NCI-H446 treated with DMSO at 0.1 percent for 48 hours (cell line): ENCODE data around the gene ADAMTSL1.

Experiments
- DNase-seq: peaks from one replicate; lab custom pipeline; 2025; lab: John Stamatoyannopoulos, UW

The ADAMTSL1 gene

DNA sequence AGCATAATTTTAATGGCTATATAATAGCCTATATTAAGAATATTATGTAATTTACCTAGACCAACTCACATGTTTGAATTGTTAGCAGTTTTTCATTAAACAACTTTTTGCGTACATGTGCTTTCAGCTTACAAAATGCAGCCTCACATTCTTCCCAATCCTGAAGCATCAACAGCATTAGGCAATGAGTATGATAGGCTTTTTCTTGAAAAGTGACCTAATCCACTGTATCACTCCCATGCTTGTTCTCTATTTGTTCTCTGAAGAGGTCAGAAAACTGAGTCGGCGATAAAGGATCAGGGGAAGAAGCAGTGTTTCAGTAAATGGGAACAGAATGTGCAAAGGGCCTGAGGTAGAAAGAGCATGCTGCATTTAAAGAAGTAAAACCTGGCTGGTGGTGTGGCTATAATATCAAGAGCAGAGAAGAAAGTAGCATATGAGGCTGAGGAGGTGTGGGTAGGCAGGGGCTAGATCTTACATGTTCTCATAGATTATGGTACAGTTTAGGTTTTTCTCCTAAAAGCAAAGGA lies 346.7 kb downstream of the ADAMTSL1 start:
- DNase-seq: no peak

DNA sequence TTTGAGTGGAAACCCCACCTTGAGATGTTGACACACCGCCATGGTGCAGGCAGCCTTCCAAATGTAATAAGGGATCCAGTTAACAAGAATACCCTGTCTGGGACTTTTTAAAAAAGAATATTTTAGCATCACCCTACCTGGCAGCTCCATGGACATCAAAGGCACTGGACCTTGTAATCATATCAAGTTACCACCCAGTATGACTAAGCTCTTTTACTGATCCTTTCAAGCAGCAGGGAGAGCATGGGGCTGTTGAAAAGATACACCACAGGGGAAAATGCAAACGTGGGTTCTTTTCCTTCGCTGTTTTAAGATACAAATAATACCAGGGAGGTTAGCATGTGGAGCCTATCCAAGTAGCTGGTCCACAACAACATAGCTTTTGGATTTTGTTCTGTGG lies 347.8 kb downstream of the ADAMTSL1 start:
- DNase-seq: no peak

DNA sequence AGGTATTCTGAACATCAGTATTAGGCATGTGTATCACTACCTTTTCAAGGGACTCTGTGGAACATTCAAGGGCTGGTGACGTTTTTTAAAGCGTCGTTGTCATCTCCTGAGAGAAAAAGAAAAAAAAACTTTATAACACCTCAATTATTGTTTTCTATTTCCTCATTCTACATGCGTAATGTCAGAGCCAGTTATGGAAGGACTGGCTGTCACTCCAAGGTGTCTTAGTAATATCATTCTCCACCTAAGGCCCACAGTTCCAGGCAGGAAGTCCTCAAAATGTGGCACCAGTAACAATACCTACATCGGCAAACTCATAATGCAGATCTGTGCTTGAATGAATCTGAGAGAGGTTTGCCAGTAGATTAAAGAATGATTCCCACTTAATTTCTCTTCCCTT lies 348.9 kb downstream of the ADAMTSL1 start:
- no peak for DNase-seq

DNA sequence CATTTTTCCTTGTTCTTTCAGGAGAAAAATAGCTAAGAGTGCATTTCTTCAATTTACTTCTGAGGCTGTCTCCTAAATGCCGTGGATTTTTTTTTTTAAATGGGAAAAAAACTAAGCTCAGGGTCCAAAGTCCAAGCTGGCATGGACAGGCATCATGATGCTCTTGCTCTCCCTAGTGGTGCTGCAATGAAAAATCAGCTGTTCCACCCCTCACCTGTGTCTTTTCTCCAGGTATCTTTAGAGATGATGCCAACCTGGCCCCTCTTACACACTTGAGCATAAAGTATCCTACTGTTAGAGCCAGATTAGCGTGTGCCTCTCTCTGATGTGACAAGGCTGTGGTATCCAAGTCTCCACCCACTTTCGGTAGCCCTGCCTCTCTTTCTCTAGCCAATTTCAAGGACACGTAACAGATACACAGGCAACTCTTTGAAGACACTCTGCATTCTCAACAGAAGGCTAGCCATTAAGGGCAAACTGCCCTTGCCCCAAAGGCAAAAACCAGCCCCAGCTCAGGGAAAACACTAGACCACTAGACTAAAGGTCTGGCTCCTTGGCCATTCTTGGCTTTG lies 350.2 kb downstream of the ADAMTSL1 start:
- no peak for DNase-seq

DNA sequence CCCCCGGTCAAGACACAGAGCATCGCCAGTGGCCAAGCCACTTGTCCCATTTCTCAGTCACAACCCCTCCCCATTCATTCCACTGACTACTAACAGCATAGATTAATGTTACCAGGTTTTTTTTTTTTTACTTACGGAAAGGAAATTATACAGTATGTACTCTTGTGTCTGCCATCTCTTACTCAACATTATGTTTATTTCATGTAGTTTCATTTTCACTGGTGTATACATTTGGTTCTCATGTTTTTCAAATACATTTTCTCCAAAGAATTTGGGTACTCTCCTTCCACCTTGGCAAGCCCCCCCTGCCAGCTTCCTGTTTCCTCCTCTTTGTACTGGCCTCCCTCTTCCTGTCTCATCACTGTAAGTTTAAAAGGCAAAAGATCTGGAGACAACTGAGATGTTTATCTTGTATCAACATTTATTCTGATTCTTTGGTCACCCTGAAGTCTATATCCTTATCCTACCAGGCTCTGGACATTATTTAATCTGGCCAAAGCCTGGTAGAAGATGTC lies 351.8 kb downstream of the ADAMTSL1 start:
- DNase-seq: no peak

DNA sequence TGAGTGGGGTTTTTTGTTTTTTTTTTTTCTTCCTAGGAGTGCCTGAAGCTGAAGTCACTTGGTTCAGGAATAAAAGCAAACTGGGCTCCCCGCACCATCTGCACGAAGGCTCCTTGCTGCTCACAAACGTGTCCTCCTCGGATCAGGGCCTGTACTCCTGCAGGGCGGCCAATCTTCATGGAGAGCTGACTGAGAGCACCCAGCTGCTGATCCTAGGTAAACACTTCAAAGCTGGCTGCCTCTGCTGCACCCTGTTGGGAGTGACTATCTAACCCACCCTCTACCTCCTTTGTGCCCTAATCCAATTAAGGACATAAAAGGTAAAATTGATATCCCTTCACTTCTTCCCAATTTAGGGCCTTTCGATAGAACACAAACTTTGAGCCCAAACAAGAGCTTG lies 352.3 kb downstream of the ADAMTSL1 start:
- no peak for DNase-seq

DNA sequence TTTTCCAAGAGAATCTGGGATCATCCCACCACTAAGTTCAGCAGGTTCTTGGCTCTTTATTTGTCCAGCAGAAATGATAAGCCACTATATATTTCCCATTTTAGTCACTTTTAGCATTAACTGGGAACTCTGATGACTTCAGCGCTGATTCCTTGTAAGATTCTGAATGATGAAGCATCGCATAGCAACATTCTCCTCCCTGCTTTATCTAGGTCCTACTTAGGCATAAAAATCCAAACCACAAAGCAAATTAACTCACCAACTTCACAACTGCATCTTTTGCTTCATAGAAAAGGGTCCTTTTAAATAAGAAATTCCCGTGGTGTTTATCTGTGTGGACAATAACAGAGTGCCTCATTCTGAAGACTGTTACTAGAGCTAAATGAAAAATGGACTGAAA lies 355.1 kb downstream of the ADAMTSL1 start:
- DNase-seq: no peak

DNA sequence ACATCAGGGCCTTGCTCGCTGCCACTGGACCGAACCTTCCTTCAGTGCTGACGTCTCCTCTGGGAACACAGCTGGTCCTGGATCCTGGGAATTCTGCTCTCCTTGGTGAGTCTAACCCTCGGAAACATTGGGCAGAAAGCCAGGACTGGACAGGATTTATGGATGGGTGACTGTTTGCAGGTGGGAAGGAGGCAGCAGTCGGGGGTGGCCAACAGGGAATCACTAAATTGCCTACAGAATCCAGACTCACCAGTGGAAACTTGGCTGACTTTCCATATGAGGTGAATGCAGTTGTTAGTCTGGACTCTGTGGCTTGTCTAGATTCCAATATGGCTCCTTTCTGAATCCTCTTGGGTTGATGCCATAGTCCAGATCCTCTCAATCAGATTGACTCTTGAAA lies 355.9 kb downstream of the ADAMTSL1 start:
- DNase-seq: no peak

DNA sequence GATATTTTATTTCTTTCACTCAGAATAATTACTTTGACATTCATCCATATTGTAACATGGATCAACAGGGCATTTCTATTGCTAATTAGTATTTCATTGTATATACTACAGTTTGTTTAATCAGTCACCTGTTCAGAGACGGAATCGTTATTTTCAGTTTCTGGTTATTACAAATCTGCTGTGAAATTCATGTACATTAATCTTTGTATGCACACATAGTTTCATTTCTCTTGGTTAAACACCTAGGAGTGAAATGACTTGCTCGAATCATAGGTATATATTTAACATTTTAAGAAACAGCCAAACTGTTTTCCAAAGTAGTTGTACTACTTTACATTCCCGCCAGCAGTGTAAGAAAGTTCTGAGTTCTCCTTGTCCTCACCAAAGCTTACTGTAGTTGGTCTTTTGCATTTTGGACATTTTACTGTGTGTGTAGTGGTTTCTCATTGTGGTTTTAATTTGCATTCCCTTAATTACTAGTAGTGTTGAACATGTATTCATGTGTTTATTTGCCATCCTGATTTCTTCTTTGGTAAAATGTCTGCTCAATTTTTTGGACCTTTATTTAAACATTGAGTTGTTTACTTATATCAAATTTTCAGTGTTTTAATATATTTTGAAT lies 360.9 kb downstream of the ADAMTSL1 start:
- DNase-seq: no peak

DNA sequence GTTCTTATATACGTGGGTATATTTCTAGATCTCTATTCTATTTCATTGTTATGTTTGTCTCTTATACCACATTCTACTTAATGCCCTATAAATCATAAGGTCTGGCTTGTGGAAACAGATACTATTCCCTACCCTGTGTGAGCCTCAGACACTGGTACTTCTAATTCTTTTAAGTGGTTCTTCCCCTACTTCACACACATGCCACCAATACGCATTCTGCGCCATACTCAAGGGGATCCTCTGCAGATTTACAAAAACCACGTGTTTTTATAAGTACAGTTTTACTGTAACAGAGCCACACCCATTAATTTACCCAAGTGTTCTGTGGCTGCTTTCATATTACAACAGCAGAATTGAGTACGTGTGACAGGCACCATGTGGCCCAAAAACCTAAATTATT lies 363.4 kb downstream of the ADAMTSL1 start:
- DNase-seq: no peak

DNA sequence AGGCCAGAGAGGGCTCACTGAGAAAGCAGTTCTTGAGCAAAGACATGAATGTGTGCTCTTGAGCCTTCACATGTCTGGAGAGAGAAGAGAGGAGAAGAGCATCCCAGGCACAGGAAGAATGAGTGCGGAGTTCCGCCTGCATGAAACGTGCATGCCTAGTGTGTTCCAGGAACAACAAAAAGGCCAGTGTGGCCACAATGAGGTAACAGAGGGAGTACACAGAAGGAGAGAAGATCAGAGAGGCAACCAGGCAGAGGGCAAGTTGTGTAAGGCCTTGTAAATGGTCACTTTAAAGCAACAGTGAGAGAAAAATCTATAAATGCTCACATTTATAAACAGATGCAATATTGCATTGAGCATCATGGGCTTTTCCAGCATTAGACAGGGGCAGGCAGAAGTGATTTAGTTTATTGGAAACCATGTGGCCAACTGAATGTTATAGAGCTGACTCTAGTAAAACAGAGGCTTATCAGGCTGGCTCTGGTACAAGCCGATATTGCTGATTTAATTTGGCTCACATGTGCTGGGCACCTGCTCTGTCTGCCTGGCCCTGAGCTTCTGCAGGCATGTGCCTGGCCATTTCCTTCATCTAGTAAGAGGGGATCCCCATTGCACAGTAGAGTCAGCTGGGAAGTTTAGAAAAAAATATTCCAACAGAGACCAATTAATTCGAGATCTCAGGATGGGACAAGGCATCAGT lies 373.8 kb downstream of the ADAMTSL1 start:
- DNase-seq: no peak

DNA sequence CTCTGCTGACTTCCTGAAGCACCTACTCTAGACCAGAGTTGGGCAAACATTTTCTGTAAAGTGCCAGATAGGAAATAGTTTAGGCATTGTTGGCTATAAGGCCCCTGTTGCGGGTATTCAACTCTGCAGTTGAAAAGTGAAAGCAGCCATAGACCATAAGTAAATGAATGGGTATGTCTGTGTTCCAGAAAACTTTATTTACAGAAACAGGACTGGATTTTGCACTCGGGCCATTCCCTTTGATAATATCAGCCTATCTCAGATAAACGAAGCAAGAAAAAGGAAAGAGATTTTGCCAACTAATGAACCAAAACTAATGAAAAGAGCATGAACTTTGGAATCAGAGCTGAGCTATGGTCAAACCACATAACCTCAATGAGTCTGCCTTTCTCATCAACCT lies 374.7 kb downstream of the ADAMTSL1 start:
- no peak for DNase-seq

DNA sequence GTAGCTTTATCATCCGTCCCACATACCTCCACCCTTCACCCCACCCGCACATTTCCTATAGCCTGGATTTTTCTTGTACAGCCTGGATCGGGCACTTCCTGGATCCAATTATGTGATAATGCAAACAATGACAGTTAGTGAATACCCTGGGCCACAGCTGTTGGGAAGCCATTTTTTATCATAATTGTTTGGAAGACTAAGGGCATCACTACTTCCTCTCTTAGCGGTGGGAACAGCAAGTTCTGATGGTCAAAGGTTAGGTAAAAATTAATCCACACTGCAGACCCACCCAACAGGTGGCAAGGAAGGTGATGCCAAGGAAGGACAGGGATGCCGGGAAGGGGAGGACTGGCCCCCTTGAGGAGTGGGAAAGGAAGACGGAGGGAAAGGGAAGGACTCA lies 375.3 kb downstream of the ADAMTSL1 start:
- DNase-seq: no peak

DNA sequence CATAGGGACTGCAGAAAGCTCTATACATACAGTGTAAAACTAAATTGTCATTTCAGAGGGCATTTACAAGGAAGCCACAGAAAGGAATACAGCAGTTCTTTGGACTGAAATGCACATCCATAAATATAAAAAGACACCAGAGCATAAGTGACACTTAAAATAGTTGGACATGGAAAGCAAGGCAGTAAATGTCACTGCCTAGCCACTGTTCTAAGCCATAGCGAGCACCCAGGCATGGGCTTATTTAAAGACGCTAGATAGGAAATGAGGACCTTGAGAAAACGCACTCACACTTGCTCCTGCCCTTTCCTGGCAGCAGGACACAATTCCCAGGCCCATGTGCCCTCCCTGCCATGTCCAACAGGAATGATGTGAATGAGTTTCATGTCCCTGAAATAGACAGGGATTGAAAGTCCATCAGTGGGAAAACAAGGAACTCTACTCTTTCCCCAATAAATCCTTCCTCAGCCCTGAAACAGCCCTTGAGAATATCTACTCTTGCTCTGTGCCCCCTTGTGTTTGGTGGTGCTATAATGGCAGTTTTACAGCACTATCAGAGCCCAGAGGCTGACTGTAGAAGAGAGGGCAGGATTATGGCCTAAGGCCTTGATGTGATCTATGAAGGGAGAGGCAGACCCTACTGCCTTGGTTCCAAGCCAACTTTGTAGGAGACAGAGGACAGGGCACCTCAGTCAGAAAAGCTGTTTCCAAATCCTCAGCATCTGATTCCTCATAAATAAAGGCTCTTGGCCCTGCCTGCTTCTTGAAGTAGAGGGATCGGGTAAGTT lies 376.1 kb downstream of the ADAMTSL1 start:
- no peak for DNase-seq

DNA sequence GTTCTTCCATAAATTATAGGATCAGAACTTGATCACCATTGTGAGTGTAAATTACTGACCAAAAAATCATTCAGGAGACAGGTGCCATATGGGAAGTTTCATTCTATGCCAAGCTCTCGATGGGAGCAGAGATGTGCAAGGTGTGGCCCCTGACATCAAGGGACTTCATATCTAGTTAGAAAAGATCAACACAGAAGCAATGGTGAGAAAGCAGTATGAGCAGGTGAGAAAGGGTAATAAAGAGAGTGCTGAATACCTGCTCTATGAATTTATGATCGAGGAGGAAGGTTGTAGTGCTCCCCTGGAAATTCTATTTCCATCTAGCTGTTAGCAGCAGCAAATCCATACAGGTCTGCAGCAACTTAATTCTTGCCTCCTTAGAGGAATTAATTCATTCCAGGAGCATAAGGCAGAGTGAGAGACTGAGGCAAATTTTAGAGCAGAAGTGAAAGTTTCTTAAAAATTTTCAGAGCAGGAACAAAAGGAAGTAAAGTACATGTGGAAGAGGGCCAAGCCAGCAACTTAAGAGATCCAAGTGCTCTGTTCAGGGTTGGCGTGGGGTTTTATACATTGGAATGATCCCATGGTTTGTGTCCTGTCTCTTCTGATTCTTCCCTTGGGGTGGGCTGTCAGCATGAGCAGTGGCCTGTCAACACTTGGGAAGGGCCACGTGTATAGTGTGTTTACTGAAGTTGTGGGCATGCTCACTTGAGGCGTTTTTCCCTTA lies 377.3 kb downstream of the ADAMTSL1 start:
- DNase-seq: no peak

DNA sequence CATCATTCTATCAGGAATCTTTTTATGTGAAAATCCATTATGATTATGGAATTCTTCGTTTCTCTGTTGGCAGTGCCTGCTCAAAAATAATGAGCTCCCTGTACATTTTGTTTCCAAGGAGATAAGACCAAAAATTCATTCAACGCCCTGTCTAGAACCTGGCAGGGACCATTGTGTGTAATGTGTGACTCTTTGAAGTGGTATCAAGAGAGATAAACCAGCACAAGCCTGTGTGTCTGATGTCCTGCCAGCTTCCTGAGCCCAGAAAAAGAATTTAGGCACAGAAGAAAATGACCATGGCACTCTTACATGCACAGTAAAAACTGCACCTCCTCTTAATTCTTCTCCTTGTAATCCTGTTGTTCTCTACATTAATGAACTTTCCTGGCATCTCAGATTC lies 381.7 kb downstream of the ADAMTSL1 start:
- no peak for DNase-seq

DNA sequence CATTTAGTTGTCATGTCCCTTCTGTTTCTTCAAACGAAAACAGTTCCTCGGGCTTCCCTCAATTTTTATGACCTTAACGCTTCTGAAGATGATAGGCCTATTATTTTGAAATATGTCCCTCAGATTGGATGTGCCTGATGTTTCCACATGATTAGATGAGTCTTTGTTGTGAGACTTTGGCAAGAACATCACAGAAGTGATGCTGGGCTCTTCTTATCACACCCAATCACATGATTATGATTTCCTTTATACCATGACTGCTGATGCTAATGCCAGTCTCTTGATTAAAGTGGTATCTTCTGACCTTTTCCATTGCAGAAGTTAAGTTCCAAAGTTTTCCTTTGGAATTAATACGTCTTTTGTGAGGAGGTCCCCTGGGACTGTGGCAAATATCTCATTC lies 383.4 kb downstream of the ADAMTSL1 start:
- no peak for DNase-seq

DNA sequence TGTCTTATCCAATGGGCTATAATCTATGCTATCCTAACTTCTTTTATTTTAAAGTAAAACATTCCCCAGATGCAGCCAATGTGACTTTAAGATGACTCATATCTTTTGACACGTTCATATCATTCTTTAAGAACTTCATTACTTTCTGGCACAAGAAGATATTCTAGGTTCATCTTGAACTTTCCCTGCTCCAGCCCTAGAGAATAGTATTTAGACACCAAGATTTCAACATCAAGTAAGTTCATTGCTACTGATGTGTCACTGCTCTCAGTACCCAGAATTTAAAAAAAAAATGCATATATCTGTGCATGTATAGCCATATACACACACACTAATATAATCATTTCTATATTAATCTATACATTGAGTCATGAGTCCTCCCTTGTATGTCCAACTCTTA lies 383.8 kb downstream of the ADAMTSL1 start:
- no peak for DNase-seq

DNA sequence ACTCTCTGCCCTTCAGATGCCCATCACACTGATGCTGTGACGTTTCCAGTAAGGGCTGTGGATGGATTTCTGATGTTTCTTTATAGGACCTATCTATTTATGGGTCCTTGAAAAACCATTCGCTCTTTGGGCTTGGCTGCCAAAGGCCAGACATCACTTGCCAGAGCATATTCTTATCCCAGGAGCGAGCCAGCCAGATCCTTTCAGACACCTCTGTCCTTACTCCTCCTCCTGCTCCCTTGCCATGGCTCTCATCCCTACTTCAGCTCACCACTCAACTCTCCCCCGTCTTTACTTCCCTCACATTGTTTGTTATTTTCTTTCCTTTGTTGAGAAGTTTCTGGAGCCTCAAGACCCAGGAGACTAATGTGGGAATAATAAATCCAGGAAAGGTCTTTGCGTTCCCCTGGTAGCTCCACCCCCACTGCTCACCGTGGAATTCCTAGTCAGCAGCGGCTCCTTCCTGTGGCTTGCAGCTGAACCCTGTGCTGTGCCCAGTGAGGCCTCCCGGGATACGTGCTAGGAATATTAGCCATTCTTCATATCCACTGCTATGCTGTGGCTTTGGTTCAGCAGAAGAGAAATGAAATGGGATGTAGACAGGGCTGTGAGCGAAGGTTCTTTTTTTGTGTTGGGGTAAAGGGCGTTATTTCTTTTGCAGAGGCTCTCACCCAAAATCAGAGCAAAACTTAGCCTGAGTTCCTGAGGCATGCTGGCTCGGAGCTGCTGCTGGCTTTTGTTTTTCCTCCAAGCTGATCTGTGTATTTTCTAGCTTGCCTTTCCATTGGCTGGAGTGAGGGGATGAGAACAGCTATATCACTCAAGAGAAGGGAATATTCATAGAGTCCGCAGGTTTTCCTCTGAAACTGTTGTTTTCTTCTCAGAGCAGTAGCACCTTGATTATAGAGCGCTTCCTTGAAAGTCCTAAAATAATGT lies 387.9 kb downstream of the ADAMTSL1 start:
- DNase-seq: no peak

DNA sequence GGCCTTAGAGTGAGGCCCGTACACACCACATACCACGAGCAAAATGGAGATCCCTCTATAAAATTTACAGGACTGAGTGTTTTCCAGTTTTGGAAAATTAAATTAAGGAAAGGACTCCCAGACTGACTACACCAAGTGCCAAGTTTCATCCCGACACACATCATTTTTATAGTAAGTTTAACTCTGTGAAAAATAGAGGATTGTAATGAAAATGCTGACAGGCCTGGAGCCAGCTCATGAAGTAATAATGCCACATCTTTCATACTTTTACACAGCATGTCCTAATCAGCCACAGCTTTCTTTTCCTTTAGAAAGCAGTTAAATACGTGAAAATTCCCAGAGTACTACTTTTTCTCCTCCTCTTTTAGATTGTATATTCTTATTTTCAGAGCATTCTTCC lies 389.8 kb downstream of the ADAMTSL1 start:
- no peak for DNase-seq

DNA sequence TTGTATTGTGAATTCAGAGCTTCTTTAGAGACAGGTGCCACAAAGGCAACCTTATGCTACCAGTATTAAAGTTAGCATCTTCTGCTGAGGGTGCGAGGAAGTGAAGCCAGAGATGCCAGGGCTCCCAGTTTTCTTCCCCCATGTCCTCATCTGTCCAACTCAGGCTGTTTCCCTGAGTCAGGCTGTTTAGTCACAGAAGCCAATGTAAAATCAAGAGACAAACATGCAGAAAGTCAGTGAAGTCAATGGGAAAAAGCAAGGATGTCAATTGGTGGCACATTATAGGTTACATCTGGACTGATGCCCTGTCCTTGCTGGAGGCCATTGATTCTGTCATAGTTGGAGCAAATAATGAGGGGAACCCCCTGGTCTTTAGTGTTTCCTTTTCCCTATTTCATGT lies 390.6 kb downstream of the ADAMTSL1 start:
- DNase-seq: no peak
